Measurements from ENCODE around the gene ATXN1.

ATXN1 gene

GRCh38 chr6:16339265-16339587 is 422.0 kb downstream of the ATXN1 start:
- TF ChIP-seq CTCF (IDR thresholded peaks at IDR 0.05; ENCODE audit: low read depth, low read length): no peak
- H3K4me3 ChIP-seq (ENCODE audit: low read depth, low read length): no peak overlapping the region

- no peak overlapping the region for H3K4me3 ChIP-seq (ENCODE audit: low read depth, low read length)
- TF ChIP-seq CTCF (IDR thresholded peaks at IDR 0.05; ENCODE audit: low read depth, low read length): peak; percentile 77
Observed at GRCh38 chr6:16338577-16339264, 422.5 kb downstream of the ATXN1 start.

- TF ChIP-seq CTCF (IDR thresholded peaks at IDR 0.05; ENCODE audit: low read depth, low read length): no peak
- H3K4me3 ChIP-seq (ENCODE audit: low read depth, low read length): no peak overlapping the region
Observed at GRCh38 chr6:16337295-16337975, 423.8 kb downstream of the ATXN1 start.

GRCh38 chr6:16336911-16337294 is 424.4 kb downstream of the ATXN1 start:
- no peak for TF ChIP-seq CTCF (IDR thresholded peaks at IDR 0.05; ENCODE audit: low read depth, low read length)
- no peak overlapping the region for H3K4me3 ChIP-seq (ENCODE audit: low read depth, low read length)

GRCh38 chr6:16336056-16336818 is 425.0 kb downstream of the ATXN1 start:
- no peak for TF ChIP-seq CTCF (IDR thresholded peaks at IDR 0.05; ENCODE audit: low read depth, low read length)
- H3K4me3 ChIP-seq (ENCODE audit: low read depth, low read length): no peak overlapping the region

GRCh38 chr6:16335176-16335575 is 426.1 kb downstream of the ATXN1 start:
- no peak overlapping the region for H3K4me3 ChIP-seq (ENCODE audit: low read depth, low read length)
- no peak for TF ChIP-seq CTCF (IDR thresholded peaks at IDR 0.05; ENCODE audit: low read depth, low read length)

GRCh38 chr6:16334671-16335070 is 426.6 kb downstream of the ATXN1 start:
- TF ChIP-seq CTCF (IDR thresholded peaks at IDR 0.05; ENCODE audit: low read depth, low read length): no peak
- H3K4me3 ChIP-seq (ENCODE audit: low read depth, low read length): no peak overlapping the region
